Natural killer cell (primary cell): ENCODE measurements around the gene XBP1. TPM values are rescaled to one million over a fixed set of nuclear protein-coding genes. Genes with fewer than 3 reads are reported as not detected.
"Not testable (repeated sequence)": the region's sequence is repeated elsewhere in the genome, so short reads cannot be mapped to it uniquely, and the experiment has no call there.

ENCODE experiments used
- ATAC-seq, 3 donors: fragments of 150-1000 bp in 2 of 3; fragments of 200-7000 bp in 1 of 3; cut with Tn5 transposase; 1 replicate in 1 of 3; 2 replicates in 2 of 3; pipeline ENCODE4 v1.10.0; 2021; ENCODE audit warnings: mild to moderate bottlenecking in 2 of 3, moderate library complexity in 2 of 3
- DNase-seq, 2 donors: peaks; one replicate each; pipeline versions ENCODE4 v3.0.0 to v3.0.0-alpha.2; 2013 to 2021; ENCODE audit warnings: mixed read lengths in 1 of 2
- H3K27ac ChIP-seq: one replicate; pipeline ENCODE4 v1.5.1; 2013; ENCODE audit warnings: mild to moderate bottlenecking, low read length
- H3K27me3 ChIP-seq: one replicate; pipeline ENCODE4 v1.6.1; 2013; ENCODE audit warnings: low read length; ENCODE audit not compliant: control insufficient read depth, insufficient read depth
- H3K36me3 ChIP-seq: one replicate; pipeline ENCODE4 v1.6.1; 2013; ENCODE audit warnings: low read length; ENCODE audit not compliant: control insufficient read depth, insufficient read depth
- H3K4me1 ChIP-seq: one replicate; pipeline ENCODE4 v1.6.1; 2013; ENCODE audit warnings: low read length; ENCODE audit not compliant: control insufficient read depth, insufficient read depth
- H3K4me3 ChIP-seq: one replicate; pipeline ENCODE4 v1.5.1; 2013; ENCODE audit warnings: low read length
- H3K9me3 ChIP-seq: one replicate; pipeline ENCODE4 v1.6.1; 2013; ENCODE audit warnings: low read length; ENCODE audit not compliant: control insufficient read depth, insufficient read depth
- H3K27ac Mint-ChIP-seq, 2 donors: one replicate each; pipeline ENCODE4 v1.8.0; 2022; ENCODE audit warnings: mild to moderate bottlenecking in 2 of 2, mixed read lengths in 2 of 2, moderate library complexity in 1 of 2
- H3K27me3 Mint-ChIP-seq, 2 donors: one replicate each; pipeline ENCODE4 v1.8.0; 2022; ENCODE audit warnings: low read depth in 2 of 2, mixed read lengths in 2 of 2
- H3K36me3 Mint-ChIP-seq: one replicate; pipeline ENCODE4 v1.8.0; 2022; ENCODE audit warnings: mixed read lengths
- H3K4me1 Mint-ChIP-seq, 2 donors: one replicate each; pipeline ENCODE4 v1.8.0; 2022; ENCODE audit warnings: mixed read lengths in 2 of 2
- H3K4me3 Mint-ChIP-seq: one replicate; pipeline ENCODE4 v1.8.0; 2022; ENCODE audit warnings: mild to moderate bottlenecking, moderate library complexity, mixed read lengths
- H3K9me3 Mint-ChIP-seq, 2 donors: one replicate each; pipeline ENCODE4 v1.8.0; 2022; ENCODE audit warnings: mixed read lengths in 2 of 2
- WGBS: methylation state at CpG from one replicate; pipeline ENCODE4 v1.1.7; 2013; ENCODE audit warnings: missing lambda C conversion rate; ENCODE audit not compliant: insufficient coverage; 5-methylcytosine and 5-hydroxymethylcytosine counted together
- intact Hi-C: fragments of 100-400 bp; cut with micrococcal nuclease; formaldehyde crosslinking; loops from one replicate; pipeline ENCODE4 v1.14.2; 2022
- total RNA-seq, 4 donors: library from RNA; stranded (reverse); fragments of 120-200 nt in 1 of 4; gene quantifications; one replicate each; pipeline versions ENCODE4 v1.2.3 to v1.2.4, GENCODE V29; 2013 to 2022
- TF ChIP-seq, protein P1 (sequence below): fragments of 200-600 bp; IDR thresholded peaks from one replicate; pipeline ENCODE4 v1.8.0; 2022; ENCODE audit warnings: antibody characterized with exemption

Gene XBP1
- total RNA-seq, 3 donors from 2014 or later (not counting 1 experiment from before 2014, with no cell fraction given) = 221 to 240 (median 224) TPM

DNA sequence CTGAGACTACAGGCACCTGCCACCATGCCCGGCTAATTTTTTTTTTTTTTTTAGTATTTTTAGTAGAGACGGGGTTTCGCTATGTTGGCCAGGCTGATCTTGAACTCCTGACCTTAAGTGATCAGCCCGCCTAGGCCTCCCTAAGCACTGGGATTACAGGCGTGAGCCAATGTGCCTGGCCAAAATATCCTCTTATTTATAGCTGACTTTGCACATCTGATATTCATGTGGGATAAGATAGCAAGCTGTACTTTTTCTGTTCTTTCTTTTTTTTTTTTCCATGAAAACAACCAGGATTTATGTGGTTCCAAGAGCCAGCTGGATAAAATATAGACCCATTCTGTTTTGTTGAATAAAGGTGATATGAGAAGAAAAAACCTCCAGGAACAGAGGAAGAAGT is 12.1 kb upstream of the XBP1 start:
- H3K4me3 ChIP-seq = no peak overlapping the region
- no peaks in the 10 kb centered on the region for H3K27me3 ChIP-seq
- intact Hi-C loops = loop anchor here (5.0 kb wide), 2 partner anchors 70 to 140 kb away; partner anchors contain the start of genes CHEK2 and HSCB
- peaks cover 70% of the 10 kb centered on the region for H3K4me1 ChIP-seq
- H3K27ac ChIP-seq = peak overlapping the region; percentile 63
- no peak for DNase-seq
- Mint-ChIP-seq H3K4me3 (peak overlapping the region; percentile 90), H3K27me3 (no peaks in the 10 kb centered on the region), H3K9me3 (no peaks in the 10 kb centered on the region), H3K4me1 (peaks cover 69 to 78% of the 10 kb centered on the region in 2 donors), H3K27ac (peak overlapping the region; percentile 91 to 93), H3K36me3 (peaks cover 8% of the 10 kb centered on the region)
- H3K9me3 ChIP-seq = no peaks in the 10 kb centered on the region
- TF ChIP-seq, protein P1, sequence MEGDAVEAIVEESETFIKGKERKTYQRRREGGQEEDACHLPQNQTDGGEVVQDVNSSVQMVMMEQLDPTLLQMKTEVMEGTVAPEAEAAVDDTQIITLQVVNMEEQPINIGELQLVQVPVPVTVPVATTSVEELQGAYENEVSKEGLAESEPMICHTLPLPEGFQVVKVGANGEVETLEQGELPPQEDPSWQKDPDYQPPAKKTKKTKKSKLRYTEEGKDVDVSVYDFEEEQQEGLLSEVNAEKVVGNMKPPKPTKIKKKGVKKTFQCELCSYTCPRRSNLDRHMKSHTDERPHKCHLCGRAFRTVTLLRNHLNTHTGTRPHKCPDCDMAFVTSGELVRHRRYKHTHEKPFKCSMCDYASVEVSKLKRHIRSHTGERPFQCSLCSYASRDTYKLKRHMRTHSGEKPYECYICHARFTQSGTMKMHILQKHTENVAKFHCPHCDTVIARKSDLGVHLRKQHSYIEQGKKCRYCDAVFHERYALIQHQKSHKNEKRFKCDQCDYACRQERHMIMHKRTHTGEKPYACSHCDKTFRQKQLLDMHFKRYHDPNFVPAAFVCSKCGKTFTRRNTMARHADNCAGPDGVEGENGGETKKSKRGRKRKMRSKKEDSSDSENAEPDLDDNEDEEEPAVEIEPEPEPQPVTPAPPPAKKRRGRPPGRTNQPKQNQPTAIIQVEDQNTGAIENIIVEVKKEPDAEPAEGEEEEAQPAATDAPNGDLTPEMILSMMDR = no peak
- ATAC-seq = no peak
- H3K36me3 ChIP-seq = no peaks in the 10 kb centered on the region
- 35% methylated on average over 5 of the region's 5 CpGs for WGBS

DNA sequence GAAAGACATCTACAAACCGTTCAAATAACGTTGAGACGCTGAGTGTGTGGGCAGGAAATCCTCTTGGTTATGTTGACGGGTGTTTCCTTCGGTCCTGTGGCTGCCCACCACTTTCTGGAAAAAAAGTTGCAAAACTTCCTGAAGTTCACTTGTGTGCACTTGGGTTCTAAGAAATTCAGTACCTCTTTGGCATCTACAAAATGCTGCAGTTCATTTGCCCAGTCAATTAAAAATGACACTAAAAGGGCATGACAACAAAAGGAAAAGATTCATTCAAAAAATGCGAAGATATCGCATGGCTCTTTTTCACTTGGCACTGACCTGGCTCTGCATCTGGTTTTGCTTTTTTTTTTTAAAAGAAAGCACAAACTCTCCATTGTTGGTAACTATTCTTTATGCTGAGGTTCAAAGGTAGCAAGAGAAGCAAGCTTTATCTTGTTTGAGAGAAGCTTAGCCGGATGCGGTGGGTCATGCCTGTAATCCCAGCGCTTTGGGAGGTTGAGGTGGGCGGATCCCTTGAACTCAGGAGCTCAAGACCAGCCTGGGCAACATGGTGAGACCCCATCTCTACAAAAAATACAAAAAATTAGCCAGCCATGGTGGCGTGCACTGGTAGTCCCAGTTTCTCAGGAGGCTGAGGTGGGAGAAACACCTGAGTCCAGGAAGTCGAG is 10.6 kb upstream of the XBP1 start:
- WGBS = 3% methylated on average over 13 of the region's 13 CpGs
- Histone ChIP-seq H3K27ac (peak overlapping the region; percentile 57), H3K4me1 (peaks cover 68% of the 10 kb centered on the region), H3K27me3 (no peaks in the 10 kb centered on the region), H3K9me3 (no peaks in the 10 kb centered on the region), H3K4me3 (peak overlapping the region; percentile 13), H3K36me3 (no peaks in the 10 kb centered on the region)
- DNase-seq = peak; percentile 36 to 72
- H3K4me1 Mint-ChIP-seq = peaks cover 69 to 72% of the 10 kb centered on the region in 2 donors
- TF ChIP-seq, protein P1 = no peak
- H3K9me3 Mint-ChIP-seq = no peaks in the 10 kb centered on the region
- peak overlapping the region; percentile 91 to 93 for H3K27ac Mint-ChIP-seq
- peak overlapping the region; percentile 90 for H3K4me3 Mint-ChIP-seq
- intact Hi-C loops = loop anchor here (1.0 to 5.0 kb wide), 5 partner anchors 12 to 139 kb away; partner anchors contain the start of genes CCDC117, CHEK2 and HSCB
- H3K36me3 Mint-ChIP-seq = peaks cover 8% of the 10 kb centered on the region
- ATAC-seq = peak; percentile 17 to 46 (median 27)
- H3K27me3 Mint-ChIP-seq = no peaks in the 10 kb centered on the region

DNA sequence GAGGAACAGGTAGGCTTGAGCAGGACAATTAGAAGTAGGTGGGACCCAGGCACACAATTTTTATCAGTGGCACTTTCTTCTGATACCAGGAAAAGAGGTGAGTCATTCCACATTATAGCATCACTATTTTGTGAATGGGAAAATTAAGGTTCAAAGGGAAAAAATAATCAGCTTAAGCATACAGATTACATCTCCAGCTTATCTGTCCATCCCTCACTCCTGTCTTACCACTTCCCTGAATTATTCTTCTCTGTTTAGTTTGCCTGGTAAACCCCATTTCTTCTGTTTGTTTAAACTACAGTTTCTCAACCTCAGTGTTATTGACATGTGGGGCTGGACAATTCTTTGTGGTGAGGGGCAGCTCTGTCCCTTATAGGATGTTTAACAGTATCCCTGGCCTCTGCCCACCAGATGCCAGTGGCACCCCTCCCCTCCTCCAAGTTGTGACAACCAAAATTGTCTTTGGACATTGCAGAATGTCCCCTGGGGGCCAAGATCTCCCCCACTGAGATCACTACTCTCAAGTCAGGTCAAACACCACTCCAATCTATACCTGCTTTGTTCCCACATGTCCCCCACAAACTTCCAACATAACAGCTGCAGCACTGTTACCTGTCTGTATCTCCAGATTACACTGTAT is 8.5 kb upstream of the XBP1 start:
- no peaks in the 10 kb centered on the region for H3K9me3 ChIP-seq
- peaks cover 49% of the 10 kb centered on the region for H3K4me1 ChIP-seq
- no peak overlapping the region for H3K27ac ChIP-seq
- H3K36me3 Mint-ChIP-seq = no peaks in the 10 kb centered on the region
- intact Hi-C loops = no loop called here
- H3K36me3 ChIP-seq = no peaks in the 10 kb centered on the region
- H3K27me3 ChIP-seq = no peaks in the 10 kb centered on the region
- peaks cover 51 to 53% of the 10 kb centered on the region in 2 donors for H3K4me1 Mint-ChIP-seq
- H3K4me3 ChIP-seq = no peak overlapping the region
- no peaks in the 10 kb centered on the region for H3K9me3 Mint-ChIP-seq
- TF ChIP-seq, protein P1 = no peak
- ATAC-seq = no peak
- no peak overlapping the region for H3K4me3 Mint-ChIP-seq
- DNase-seq = no peak
- peak overlapping the region; percentile 91 to 93 for H3K27ac Mint-ChIP-seq
- H3K27me3 Mint-ChIP-seq = no peaks in the 10 kb centered on the region

DNA sequence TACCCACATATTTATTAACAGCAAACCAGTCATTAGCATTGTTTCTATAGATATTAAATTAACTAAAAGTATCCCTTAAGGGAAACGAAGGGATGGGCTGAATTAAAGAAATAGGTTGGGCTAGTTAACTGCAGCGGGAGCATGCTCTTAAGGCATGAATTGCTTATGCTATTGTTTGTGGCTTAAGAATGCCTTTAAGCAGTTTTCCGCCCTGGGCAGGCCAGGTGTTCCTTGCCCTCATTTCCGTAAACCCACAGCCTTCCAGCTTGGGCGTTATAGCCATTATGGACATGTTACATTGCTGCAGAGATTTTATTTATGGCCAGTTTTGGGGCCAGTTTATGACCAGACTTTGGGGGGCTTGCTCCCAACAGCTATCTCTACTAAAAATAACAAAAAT is 5.1 kb upstream of the XBP1 start:
- 95% methylated on average over 5 of the region's 5 CpGs for WGBS
- intact Hi-C loops, H3K27me3 Mint-ChIP-seq, H3K36me3 Mint-ChIP-seq, H3K9me3 ChIP-seq, H3K27ac ChIP-seq, ATAC-seq, DNase-seq, H3K36me3 ChIP-seq, H3K27me3 ChIP-seq, H3K9me3 Mint-ChIP-seq, H3K4me3 Mint-ChIP-seq, H3K4me3 ChIP-seq: not testable (repeated sequence)
- Mint-ChIP-seq H3K4me1 (peaks cover 37 to 40% of the 10 kb centered on the region in 2 donors), H3K27ac (peak overlapping the region in 1 of 2 donors; percentile 43)
- H3K4me1 ChIP-seq = peaks cover 35% of the 10 kb centered on the region
